Right cardiac atrium (tissue), 5 donors: ENCODE data around the gene KLF3. TPM values are rescaled to one million over a fixed set of nuclear protein-coding genes. Genes with fewer than 3 reads are reported as not detected.

Experiments used
- ATAC-seq, 2 donors: fragments of 200-7000 bp; cut with Tn5 transposase; one replicate each; pipeline versions ENCODE4 v1.8.0 to v1.9.1; 2020; ENCODE audit warnings: moderate library complexity in 2 of 2, mild to moderate bottlenecking in 1 of 2
- DNase-seq, 3 donors: peaks; one replicate each; pipeline ENCODE4 v3.0.0-alpha.2; 2020
- H3K27ac ChIP-seq: one replicate; pipeline ENCODE4 v1.5.1; 2013; ENCODE audit warnings: mild to moderate bottlenecking, low read length, control low read depth, moderate library complexity
- H3K27me3 ChIP-seq: one replicate; pipeline ENCODE4 v1.6.1; 2013; ENCODE audit not compliant: control insufficient read depth, insufficient read depth
- H3K4me1 ChIP-seq: one replicate; pipeline ENCODE4 v1.6.1; 2013; ENCODE audit warnings: low read length; ENCODE audit not compliant: control insufficient read depth, insufficient read depth
- H3K4me3 ChIP-seq: one replicate; pipeline ENCODE4 v1.5.1; 2013; ENCODE audit warnings: low read length, control low read depth
- H3K9me3 ChIP-seq: one replicate; pipeline ENCODE4 v1.6.1; 2013; ENCODE audit warnings: low read length; ENCODE audit not compliant: control insufficient read depth
- WGBS: extraction: QIAGEN DNeasy Blood & Tissue Kit; methylation state at CpG from one replicate; pipeline ENCODE4 v1.1.7; 2013; 5-methylcytosine and 5-hydroxymethylcytosine counted together
- intact Hi-C, 4 donors: fragments of 100-400 bp; cut with DNase I; formaldehyde crosslinking; loops; one replicate each; pipeline versions ENCODE4 v1.11.0 to v1.14.0; 2022 to 2023
- polyA plus RNA-seq: library from polyadenylated mRNA; stranded (reverse); fragments of 200-250 nt; gene quantifications from one replicate; pipeline ENCODE4 v1.2.3, GENCODE V29; 2013
- total RNA-seq, 4 donors: library from RNA; stranded (reverse); fragmentation: NEBNext Ultra II Directional; extraction: Animal tissue kit (Norgen Biotek cat#: 25700); gene quantifications; one replicate each; pipeline ENCODE4 v1.2.1, GENCODE V29; 2021
- donor health status: healthy with polysubstance abuse.
- donor health status: DM: no; HTN: yes; CAD: no.
- donor health status: DM: no; HTN: no; CAD: no.
- donor health status: DM: no; HTN: yes; CAD: no; lungs with severe emphysema.
- donor health status: DM: yes; HTN: yes; CAD: no.

KLF3 gene
- total and polyA plus RNA-seq, 5 donors: 10.6 to 29.3 (median 24.6) TPM

DNA sequence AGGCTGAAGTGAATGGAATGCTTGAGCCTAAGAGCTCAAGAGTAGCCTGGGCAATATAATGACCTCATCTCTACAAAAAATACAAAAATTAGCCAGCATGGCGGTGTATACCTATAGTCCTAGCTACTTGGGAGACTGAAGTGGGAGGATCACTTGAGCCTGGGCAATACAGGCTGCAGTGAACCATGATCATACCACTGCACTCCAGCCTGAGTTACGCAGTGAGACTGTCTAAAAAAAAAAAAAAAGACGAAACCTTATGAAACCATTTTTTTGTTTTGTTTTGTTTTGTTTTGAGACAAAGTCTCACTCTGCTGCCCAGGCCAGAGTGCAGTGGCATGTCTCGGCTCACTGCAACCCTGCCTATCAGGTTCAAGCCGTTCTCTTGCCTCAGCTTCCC is 81.9 kb downstream of the KLF3 start:
- DNase-seq: no peak
- Histone ChIP-seq H3K4me3 (no peak overlapping the region), H3K4me1 (no peaks in the 10 kb centered on the region), H3K9me3 (no peaks in the 10 kb centered on the region), H3K27ac (no peak overlapping the region), H3K27me3 (no peaks in the 10 kb centered on the region)
- intact Hi-C loops: no loop called here
- WGBS: 97% methylated on average over 5 of the region's 5 CpGs
- no peak for ATAC-seq

DNA sequence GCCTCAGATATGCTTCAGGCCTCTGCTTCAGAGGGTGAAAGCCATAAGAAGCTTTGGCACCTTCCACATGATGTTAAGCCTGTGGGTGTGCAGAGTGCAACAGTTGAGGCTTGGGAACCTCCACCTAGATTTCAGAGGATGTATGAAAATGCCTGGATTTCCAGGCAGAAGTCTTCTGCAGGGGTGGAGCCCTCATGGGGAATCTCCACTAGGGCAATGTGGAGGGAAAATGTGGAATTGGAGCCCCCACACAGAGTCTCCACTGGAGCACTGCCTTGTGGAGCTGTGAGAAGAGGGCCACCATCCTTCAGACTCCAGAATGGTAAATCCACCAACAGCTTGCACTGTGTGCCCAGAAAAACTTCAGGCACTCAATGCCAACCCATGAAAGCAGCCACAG is 83.6 kb downstream of the KLF3 start:
- H3K27ac ChIP-seq: no peak overlapping the region
- ATAC-seq (no peak), DNase-seq (no peak)
- no peak overlapping the region for H3K4me3 ChIP-seq
- H3K4me1 ChIP-seq: peaks cover 5% of the 10 kb centered on the region
- no peaks in the 10 kb centered on the region for H3K9me3 ChIP-seq
- intact Hi-C loops: no loop called here
- no peaks in the 10 kb centered on the region for H3K27me3 ChIP-seq

DNA sequence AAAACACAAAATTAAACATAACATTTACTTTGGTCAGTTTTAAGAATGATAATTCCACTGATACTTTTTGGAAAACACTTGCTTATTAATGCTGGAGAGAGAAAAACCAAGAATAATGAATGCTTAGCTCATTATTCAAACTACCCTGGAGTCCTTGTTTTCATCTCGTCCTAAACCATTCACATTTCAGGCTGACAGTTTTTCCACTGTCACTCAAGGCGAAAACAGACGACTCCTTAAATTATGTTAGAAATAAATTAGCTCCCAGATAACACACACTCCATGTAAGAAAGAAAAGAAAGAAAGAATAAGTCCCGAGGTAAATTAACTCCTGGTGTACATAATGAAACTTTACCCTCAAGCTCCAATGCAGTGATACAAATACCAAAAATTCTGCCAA is 85.3 kb downstream of the KLF3 start:
- 77% methylated on average over 4 of the region's 4 CpGs for WGBS
- DNase-seq: no peak

More for the DNA sequence above, 85.3 kb downstream of the KLF3 start:
- ATAC-seq: no peak
- H3K27me3 ChIP-seq: no peaks in the 10 kb centered on the region
- no peak overlapping the region for H3K4me3 ChIP-seq
- H3K9me3 ChIP-seq: no peaks in the 10 kb centered on the region
- intact Hi-C loops: no loop called here
- H3K4me1 ChIP-seq: peaks cover 5% of the 10 kb centered on the region
- H3K27ac ChIP-seq: no peak overlapping the region

Other genes starting within 250 kb of the KLF3 start
- under 1 TPM in 1 of 4 donors, not detected in 3; 0.06 TPM for gene TLR10, start 118.8 kb downstream of the KLF3 start, total RNA-seq
- gene TLR10, start 118.8 kb downstream of the KLF3 start, polyA plus RNA-seq: not detected
- gene TLR1, start 140.6 kb downstream of the KLF3 start, total RNA-seq: 1 to 10 TPM; 5.8 to 7.4 (median 6.6) TPM
- 1.1 TPM for gene TLR1, start 140.6 kb downstream of the KLF3 start, polyA plus RNA-seq
- 1 to 10 TPM; 1.6 to 3.3 (median 2.5) TPM for gene TLR6, start 192.6 kb downstream of the KLF3 start, total RNA-seq
- gene TLR6, start 192.6 kb downstream of the KLF3 start, polyA plus RNA-seq: 0.20 TPM
- 10 to 100 TPM; 23.7 to 48.2 (median 38.4) TPM for gene FAM114A1, start 203.6 kb downstream of the KLF3 start, total RNA-seq
- 13.9 TPM for gene FAM114A1, start 203.6 kb downstream of the KLF3 start, polyA plus RNA-seq